Activated T-cell treated with anti-CD3 and anti-CD28 coated beads for 48 hours (primary cell): Measurements from ENCODE around the gene MT1G.
"Not testable (repeated sequence)": the region's sequence is repeated elsewhere in the genome, so short reads cannot be mapped to it uniquely, and the experiment has no call there.

Source experiments
- DNase-seq: peaks from one replicate; pipeline ENCODE4 v3.0.0-alpha.2; 2020; ENCODE audit warnings: low read depth

MT1G gene

GRCh38 chr16:56684926-56685590 lies 17.2 kb upstream of the MT1G start:
- no peak for DNase-seq

GRCh38 chr16:56684256-56684925 lies 16.5 kb upstream of the MT1G start:
- DNase-seq = no peak

GRCh38 chr16:56683424-56684172 lies 15.7 kb upstream of the MT1G start:
- DNase-seq = no peak

- DNase-seq = no peak
Measured at GRCh38 chr16:56682703-56683397, 15.0 kb upstream of the MT1G start.

- peak; percentile 92 for DNase-seq
Measured at GRCh38 chr16:56681939-56682702, 14.3 kb upstream of the MT1G start, which contains the start of gene MT1X. Gene MT1X, plus strand, starts transcription at chr16:56682470. Its CDS starts 71 bp downstream, at chr16:56682541.

GRCh38 chr16:56679818-56680217 lies 12.0 kb upstream of the MT1G start:
- no peak for DNase-seq

DNA sequence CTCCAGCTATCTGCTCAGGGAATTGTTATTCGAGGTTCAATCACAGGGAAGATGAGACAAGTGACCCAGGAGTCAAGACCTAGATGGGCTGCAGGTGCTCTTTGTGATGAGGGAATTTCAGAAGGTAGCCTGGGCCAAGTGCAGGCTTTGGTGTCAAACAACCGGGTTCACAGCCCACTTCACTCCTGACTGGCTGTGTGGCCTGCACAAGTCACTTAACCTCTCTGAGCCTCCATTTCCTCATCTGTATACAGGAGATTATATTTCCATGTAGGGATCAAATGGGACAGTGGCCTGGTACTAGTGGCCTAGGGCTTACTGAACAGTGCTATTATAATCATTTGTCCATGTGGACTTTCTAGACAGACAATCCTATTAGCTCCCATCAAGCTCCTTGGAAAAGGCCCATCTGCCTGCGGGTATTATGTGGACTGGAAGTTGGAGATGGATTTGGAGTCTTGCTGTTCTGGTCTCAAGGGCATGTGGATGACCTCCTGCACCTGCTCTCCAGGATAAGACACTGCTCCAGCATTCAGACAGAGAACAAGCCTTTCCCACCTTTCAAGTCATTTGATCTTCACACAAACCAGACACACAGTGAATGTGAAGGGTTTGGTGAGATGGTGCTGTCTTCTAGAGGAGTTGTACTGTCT lies 11.3 kb upstream of the MT1G start:
- no peak for DNase-seq

GRCh38 chr16:56677474-56677873 lies 9.6 kb upstream of the MT1G start:
- DNase-seq = no peak

- DNase-seq = peak; percentile 40
Measured at GRCh38 chr16:56675685-56676210, 7.9 kb upstream of the MT1G start.

- DNase-seq = not testable (repeated sequence)
Measured at GRCh38 chr16:56674570-56674969, 6.7 kb upstream of the MT1G start.

GRCh38 chr16:56673921-56674320 lies 6.1 kb upstream of the MT1G start:
- no peak for DNase-seq

DNA sequence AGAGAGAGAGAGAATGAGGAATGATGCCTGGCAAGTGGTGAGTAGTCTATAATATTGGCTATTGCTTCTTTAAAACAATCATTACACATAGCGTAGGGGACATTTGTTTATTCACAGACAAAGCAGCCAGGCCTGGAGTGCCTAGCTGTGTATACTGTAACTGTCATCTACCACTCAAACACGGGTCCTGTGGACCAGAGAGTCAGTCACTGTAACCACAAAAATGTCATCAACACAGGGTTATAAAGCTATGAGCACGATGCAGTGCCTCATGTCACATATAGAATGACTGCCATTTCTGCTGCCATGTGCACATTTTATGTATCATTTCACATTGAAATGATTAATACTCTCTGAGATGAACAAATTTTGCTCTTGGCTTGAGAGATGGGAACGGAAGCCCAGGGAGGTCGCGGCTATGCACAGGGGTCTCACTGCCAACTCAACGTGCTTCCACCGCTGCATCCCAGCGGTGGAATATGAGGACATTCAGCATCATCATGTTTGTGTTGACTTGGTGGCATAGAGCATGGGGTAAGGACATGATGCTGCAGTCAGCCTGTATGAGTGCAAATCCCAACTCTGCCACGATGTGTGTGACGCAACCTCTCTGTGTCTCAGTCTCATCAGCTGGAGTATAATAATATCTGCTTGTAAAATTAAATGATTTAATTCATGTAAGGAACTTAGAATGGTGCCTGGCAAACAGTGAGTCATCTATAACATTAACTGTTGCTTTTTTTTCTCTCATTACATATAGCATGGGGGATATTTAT lies 5.1 kb upstream of the MT1G start:
- no peak for DNase-seq

DNA sequence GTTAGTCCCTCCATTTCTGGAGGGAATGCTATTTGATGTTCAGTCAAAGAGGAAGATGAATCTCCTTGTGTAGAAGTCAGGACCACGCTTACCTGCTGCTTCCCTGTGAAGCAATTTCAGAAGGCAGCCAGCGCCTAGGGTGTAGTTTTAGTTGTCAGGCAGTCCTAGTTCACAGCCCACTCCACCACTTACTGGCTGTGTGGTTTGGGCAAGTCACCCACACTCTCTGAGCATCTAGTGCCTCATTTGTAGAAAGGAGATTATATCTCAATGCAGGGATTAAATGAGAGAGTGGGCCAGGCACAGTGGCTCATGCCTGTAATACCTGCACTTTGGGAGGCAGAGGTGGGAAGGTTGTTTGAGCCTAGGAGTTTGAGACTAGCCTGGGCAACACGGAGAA lies 4.3 kb upstream of the MT1G start:
- DNase-seq = not testable (repeated sequence)

DNA sequence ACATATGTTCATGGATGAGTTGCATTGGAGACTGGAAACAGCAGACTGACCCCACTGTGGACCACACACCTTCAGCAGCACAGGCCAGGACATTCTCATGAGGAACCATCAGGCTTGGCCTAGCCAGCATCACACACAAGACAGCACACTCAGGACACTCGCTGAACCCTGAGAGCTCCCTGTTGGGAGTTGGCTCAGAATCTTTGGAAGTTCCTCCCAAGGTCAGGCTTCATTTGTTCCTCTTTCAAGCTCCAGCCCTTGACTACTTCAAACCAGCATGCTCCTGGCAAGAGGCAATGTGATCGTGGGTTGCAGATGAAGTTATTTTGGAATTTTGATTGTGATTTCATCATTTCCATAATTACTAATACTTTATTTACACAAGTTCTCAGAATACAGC lies 3.8 kb upstream of the MT1G start:
- not testable (repeated sequence) for DNase-seq

DNA sequence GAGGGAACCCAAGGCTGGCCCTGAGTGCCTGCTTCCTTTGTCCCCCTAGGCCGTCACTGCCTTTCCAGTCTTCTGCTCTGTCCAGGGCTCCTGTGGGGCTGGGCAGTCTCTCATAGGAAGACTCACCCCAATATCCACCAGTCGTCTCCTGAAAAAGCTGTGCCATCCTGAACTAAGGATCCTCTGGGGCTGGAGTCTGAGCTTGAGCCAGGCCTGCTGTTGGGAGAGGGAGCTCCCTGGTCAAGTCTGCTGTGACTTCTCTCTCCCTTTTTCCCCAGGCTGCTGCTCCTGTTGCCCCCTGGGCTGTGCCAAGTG lies 2.7 kb upstream of the MT1G start:
- DNase-seq = no peak

- DNase-seq = no peak
Measured at GRCh38 chr16:56669840-56670619, 2.2 kb upstream of the MT1G start.

GRCh38 chr16:56669005-56669839 lies 1.4 kb upstream of the MT1G start, which contains the start of gene MT1H:
Gene MT1H, plus strand, starts transcription at chr16:56669814. Its CDS starts 71 bp downstream, at chr16:56669885.
- DNase-seq = peak; percentile 30
